ENCODE measurements around the gene HES2. TPM values are rescaled to one million over a fixed set of nuclear protein-coding genes. Genes with fewer than 3 reads are reported as not detected.

The HES2 gene
- total RNA-seq, 1 donor from 2014 or later = 0.07 TPM

DNA sequence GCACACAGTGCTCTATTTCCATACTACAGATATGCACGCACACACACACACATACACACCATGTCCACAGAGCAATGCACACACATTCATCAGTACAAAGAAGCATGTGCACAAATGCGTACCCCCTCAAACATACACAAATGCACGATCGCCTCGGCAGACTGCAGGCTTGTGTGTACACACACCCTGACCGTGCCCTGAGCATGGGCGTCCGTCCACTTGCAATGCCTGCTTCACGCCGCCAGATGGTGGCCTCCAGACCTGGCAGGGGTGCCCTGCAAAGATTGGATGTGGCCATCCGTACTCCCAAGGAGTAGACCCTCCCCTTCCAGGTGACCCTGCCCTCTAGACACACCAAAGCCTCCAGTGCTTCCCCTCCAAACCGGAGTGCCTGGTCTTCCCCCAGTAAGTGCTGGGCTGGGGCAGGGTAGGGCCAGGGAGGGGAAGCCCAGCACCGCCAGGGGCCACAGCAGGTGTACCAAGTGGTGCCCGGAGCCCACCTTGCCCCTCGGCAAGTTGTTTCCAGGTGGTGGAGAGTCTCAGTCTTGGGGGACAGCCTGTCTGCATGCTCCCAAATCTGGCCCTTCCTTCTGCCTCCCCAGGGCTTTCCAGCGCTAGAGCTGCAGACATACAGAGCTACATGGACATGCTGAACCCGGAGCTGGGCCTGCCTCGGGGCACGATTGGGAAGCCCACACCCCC is 25.5 kb upstream of the HES2 start:
- Mint-ChIP-seq H3K27ac (ENCODE audit: unreplicated experiment) (no peak overlapping the region), H3K4me3 (peak overlapping the region; percentile 10), H3K27me3 (ENCODE audit: low read depth) (peaks cover 50% of the 10 kb centered on the region), H3K9me3 (no peaks in the 10 kb centered on the region), H3K36me3 (ENCODE audit: low read depth) (no peaks in the 10 kb centered on the region), H3K4me1 (peaks cover 14% of the 10 kb centered on the region)
- TF ChIP-seq, protein P1, sequence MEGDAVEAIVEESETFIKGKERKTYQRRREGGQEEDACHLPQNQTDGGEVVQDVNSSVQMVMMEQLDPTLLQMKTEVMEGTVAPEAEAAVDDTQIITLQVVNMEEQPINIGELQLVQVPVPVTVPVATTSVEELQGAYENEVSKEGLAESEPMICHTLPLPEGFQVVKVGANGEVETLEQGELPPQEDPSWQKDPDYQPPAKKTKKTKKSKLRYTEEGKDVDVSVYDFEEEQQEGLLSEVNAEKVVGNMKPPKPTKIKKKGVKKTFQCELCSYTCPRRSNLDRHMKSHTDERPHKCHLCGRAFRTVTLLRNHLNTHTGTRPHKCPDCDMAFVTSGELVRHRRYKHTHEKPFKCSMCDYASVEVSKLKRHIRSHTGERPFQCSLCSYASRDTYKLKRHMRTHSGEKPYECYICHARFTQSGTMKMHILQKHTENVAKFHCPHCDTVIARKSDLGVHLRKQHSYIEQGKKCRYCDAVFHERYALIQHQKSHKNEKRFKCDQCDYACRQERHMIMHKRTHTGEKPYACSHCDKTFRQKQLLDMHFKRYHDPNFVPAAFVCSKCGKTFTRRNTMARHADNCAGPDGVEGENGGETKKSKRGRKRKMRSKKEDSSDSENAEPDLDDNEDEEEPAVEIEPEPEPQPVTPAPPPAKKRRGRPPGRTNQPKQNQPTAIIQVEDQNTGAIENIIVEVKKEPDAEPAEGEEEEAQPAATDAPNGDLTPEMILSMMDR (conservative IDR thresholded peaks at IDR 0.05) = peak; percentile 60
- DNase-seq (ENCODE audit: low read depth, low spot score) = no peak

DNA sequence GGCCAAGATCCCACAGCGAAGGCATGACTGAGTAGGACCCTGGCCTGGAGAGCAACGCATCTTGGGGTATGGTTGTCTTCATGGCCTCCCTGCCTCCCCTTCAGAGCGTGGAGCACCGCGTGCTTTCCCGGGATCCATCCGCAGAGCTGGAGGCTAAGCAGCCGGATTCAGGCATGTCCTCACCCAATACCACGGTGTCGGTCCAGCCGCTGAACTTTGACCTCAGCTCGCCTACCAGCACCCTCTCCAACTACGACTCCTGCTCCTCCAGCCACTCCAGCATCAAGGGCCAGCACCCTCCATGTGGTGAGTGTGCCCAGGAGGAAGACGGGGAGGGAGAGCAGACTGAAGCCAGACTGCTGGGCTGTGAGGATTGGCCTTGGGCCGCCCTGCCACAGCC is 24.7 kb upstream of the HES2 start:
- no peak for DNase-seq (ENCODE audit: low read depth, low spot score)
- Mint-ChIP-seq H3K4me1 (peaks cover 11% of the 10 kb centered on the region), H3K36me3 (ENCODE audit: low read depth) (no peaks in the 10 kb centered on the region), H3K4me3 (no peak overlapping the region), H3K27ac (ENCODE audit: unreplicated experiment) (no peak overlapping the region), H3K9me3 (no peaks in the 10 kb centered on the region), H3K27me3 (ENCODE audit: low read depth) (peaks cover 49% of the 10 kb centered on the region)
- TF ChIP-seq, protein P1 (conservative IDR thresholded peaks at IDR 0.05) = no peak

DNA sequence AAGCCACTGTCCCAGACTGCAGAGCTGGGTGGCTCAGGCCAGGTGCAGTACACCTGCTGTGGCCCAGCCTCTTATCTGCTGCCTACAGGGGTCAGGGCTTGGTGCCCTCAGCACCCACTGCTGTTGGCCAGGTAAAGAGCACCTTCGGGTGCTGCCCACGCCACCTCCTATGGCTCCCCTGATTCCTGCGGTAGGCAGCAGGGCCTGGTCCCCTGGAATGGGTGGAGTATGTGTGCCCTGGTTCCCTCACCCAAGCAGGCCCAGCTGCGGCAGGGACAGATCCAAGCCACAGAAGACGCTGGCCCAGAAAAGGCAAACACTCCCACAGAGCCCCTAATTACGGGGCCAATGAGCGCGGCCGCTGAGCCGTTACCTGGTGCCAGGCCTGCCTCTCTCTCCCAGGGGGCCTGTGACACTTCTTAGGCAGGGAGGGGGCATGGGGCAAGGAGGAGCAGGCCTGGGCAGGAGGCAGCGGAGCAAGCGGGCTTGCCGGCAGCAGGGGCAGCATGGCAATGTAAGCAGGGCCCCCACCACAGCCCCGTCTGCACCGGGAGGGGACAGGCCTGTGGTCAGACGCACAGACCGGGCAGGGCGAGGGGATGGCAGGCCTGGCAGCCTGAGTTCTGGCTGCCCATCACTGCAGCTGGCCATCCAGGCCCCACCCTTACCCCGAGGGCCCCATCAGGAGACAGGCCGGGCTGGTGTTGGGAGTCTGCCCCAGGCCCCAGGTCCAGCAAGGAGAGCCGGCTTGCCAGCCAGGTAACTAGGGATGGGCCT is 23.8 kb upstream of the HES2 start:
- no peaks in the 10 kb centered on the region for H3K36me3 Mint-ChIP-seq (ENCODE audit: low read depth)
- H3K9me3 Mint-ChIP-seq = no peaks in the 10 kb centered on the region
- H3K27me3 Mint-ChIP-seq (ENCODE audit: low read depth) = peaks cover 49% of the 10 kb centered on the region
- H3K4me3 Mint-ChIP-seq = no peak overlapping the region
- DNase-seq (ENCODE audit: low read depth, low spot score) = no peak
- TF ChIP-seq, protein P1 (conservative IDR thresholded peaks at IDR 0.05) = no peak
- no peak overlapping the region for H3K27ac Mint-ChIP-seq (ENCODE audit: unreplicated experiment)
- peaks cover 12% of the 10 kb centered on the region for H3K4me1 Mint-ChIP-seq

DNA sequence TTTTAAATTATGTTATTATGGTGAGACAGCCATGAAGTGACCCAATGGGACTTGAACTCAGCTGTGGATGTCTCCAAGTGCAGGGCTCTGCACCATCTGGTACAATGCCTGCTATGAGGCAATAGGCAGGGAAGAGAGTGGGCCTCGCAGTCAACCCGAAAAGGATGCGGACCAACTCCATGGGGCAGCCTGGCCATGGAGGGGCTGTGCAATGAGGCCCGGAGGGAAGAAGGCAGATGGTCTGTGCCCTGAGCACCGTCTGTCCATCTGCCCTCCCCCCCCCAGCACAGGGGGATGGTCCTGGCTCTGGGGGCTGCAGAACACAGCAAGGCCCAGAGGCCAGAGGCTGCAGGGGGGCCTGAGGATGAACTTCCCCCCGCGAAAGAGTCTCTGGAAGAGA is 21.9 kb upstream of the HES2 start:
- H3K36me3 Mint-ChIP-seq (ENCODE audit: low read depth) = no peaks in the 10 kb centered on the region
- no peak for DNase-seq (ENCODE audit: low read depth, low spot score)
- H3K27me3 Mint-ChIP-seq (ENCODE audit: low read depth) = peaks cover 48% of the 10 kb centered on the region
- no peaks in the 10 kb centered on the region for H3K9me3 Mint-ChIP-seq
- TF ChIP-seq, protein P1 (conservative IDR thresholded peaks at IDR 0.05) = no peak
- no peak overlapping the region for H3K27ac Mint-ChIP-seq (ENCODE audit: unreplicated experiment)
- peaks cover 18% of the 10 kb centered on the region for H3K4me1 Mint-ChIP-seq
- H3K4me3 Mint-ChIP-seq = no peak overlapping the region

DNA sequence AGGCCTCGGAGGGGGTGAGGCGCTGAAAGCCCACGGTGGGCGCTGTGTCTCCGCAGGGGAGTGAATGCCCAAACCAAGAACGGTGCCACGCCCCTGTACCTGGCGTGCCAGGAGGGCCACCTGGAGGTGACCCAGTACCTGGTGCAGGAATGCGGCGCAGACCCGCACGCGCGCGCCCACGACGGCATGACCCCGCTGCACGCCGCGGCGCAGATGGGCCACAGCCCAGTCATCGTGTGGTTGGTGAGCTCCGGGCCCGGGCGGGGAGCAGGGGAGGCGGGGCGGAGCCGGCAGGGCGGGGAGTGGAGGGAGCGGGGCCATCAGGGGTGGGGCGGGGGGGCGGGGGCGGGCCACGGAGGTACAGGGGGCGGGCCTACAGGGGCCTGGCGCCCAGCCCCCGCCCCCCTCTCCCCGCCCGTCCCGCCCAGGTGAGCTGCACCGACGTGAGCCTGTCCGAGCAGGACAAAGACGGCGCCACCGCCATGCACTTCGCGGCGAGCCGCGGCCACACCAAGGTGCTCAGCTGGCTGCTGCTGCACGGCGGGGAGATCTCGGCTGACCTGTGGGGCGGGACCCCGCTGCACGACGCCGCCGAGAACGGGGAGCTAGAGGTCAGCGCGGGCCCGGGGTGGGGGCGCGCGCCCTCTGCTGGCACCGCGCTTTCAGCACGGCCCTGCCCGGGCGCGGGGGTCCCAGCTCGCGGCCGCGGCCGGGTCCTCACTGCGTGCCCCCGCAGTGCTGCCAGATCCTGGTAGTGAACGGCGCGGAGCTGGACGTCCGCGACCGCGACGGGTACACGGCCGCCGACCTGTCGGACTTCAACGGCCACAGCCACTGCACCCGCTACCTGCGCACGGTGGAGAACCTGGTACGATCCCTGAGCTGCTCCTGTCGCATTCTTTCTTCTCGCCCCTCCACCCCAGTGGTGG is 20.7 kb upstream of the HES2 start:
- Mint-ChIP-seq H3K9me3 (no peaks in the 10 kb centered on the region), H3K4me1 (peaks cover 18% of the 10 kb centered on the region), H3K4me3 (no peak overlapping the region), H3K27ac (ENCODE audit: unreplicated experiment) (no peak overlapping the region), H3K27me3 (ENCODE audit: low read depth) (peaks cover 41% of the 10 kb centered on the region), H3K36me3 (ENCODE audit: low read depth) (no peaks in the 10 kb centered on the region)
- DNase-seq (ENCODE audit: low read depth, low spot score) = no peak
- TF ChIP-seq, protein P1 (conservative IDR thresholded peaks at IDR 0.05) = peak; percentile 60
